Fibroblast of the aortic adventitia (primary cell): ENCODE measurements around the gene ARL2BP. TPM values are rescaled to one million over a fixed set of nuclear protein-coding genes. Genes with fewer than 3 reads are reported as not detected.

ENCODE experiments used
- DNase-seq: peaks from one replicate; pipeline ENCODE4 v3.0.0-alpha.2; 2010; ENCODE audit warnings: low read depth
- H3K4me3 ChIP-seq: 2 replicates; pipeline ENCODE4 v1.5.1; 2011; ENCODE audit warnings: low read depth, mild to moderate bottlenecking, control low read depth, low read length, moderate library complexity
- total RNA-seq: library from RNA; depleted of rRNA; stranded (reverse); fragments of >200 nt; gene quantifications from 2 replicates; pipeline ENCODE4 v1.2.3, GENCODE V29; 2012; ENCODE audit warnings: low replicate concordance
- TF ChIP-seq, protein P1 (sequence below): IDR thresholded peaks from 2 replicates; pipeline ENCODE4 v1.5.1; 2011; ENCODE audit warnings: mild to moderate bottlenecking, low read length, control low read depth, inconsistent platforms; ENCODE audit not compliant: insufficient read depth

ARL2BP gene
- total RNA-seq, 1 donor, result 127 TPM

DNA sequence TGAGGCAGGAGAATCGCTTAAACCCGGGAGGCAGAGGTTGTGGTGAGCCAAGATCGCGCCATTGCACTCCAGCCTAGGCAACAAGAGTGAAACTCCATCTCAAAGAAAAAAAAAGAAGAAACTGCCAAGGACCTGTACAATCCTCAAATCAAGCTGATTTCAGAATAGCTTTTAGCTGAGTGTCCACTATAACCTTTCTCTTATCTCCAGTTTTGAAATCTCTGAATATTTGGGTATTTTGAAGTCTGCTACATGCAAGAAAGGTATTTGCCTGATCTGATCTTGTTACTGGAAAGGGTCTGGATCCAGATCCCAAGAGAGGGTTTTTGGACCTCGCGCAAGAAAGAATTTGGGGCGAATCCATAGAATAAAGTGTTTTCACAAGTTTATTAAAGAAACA, 19.1 kb upstream of the ARL2BP start:
- H3K4me3 ChIP-seq, result no peak overlapping the region
- TF ChIP-seq, protein P1, sequence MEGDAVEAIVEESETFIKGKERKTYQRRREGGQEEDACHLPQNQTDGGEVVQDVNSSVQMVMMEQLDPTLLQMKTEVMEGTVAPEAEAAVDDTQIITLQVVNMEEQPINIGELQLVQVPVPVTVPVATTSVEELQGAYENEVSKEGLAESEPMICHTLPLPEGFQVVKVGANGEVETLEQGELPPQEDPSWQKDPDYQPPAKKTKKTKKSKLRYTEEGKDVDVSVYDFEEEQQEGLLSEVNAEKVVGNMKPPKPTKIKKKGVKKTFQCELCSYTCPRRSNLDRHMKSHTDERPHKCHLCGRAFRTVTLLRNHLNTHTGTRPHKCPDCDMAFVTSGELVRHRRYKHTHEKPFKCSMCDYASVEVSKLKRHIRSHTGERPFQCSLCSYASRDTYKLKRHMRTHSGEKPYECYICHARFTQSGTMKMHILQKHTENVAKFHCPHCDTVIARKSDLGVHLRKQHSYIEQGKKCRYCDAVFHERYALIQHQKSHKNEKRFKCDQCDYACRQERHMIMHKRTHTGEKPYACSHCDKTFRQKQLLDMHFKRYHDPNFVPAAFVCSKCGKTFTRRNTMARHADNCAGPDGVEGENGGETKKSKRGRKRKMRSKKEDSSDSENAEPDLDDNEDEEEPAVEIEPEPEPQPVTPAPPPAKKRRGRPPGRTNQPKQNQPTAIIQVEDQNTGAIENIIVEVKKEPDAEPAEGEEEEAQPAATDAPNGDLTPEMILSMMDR, result no peak
- no peak for DNase-seq

GRCh38 chr16:57226701-57227621, 18.1 kb upstream of the ARL2BP start:
- no peak for DNase-seq
- H3K4me3 ChIP-seq, result no peak overlapping the region
- TF ChIP-seq, protein P1, result no peak

DNA sequence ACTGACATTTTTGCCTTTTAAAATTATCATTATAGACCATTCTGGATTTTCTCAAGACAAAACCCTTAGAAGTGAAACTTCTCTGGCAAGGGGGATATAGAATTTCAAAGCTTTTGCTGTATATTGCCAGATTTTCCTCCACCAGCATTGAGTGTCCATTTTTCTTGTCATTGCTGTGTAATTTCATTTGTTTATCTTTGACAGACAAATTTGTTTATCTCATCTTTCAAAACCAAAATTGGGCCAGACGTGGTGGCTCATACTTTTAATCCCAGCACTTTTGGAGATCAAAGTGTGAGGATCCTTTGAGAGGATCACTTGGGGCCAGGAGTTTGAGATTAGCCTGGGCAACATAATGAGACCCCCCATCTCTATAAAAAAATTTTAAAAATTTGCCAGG, 16.0 kb upstream of the ARL2BP start:
- no peak for DNase-seq
- no peak overlapping the region for H3K4me3 ChIP-seq
- TF ChIP-seq, protein P1, result no peak

DNA sequence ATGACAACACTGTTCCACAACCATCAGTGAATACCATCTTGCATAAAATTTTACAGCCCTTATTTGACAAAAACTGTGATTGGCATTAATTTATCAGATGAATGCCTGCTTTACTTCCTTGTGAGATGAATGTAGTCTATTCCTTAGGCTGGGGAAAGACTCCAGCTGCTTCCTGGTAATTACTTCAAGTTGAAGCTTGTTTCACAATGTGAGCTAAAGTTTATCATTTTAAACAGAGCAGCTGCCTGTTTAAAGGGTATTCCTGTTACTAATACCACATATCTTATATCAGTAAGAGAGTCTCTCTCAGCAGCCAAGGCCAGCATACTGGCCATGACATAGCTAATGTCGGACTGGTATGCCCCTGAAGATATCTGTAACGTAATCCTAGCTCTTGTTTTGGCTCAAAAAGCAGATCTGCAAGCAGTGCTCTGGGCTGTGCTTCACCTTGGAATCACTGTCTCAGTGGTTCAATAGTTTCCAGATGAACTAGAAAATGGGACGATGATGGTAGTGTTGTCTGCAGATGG, 13.2 kb upstream of the ARL2BP start:
- no peak overlapping the region for H3K4me3 ChIP-seq
- no peak for DNase-seq
- TF ChIP-seq, protein P1, result no peak

DNA sequence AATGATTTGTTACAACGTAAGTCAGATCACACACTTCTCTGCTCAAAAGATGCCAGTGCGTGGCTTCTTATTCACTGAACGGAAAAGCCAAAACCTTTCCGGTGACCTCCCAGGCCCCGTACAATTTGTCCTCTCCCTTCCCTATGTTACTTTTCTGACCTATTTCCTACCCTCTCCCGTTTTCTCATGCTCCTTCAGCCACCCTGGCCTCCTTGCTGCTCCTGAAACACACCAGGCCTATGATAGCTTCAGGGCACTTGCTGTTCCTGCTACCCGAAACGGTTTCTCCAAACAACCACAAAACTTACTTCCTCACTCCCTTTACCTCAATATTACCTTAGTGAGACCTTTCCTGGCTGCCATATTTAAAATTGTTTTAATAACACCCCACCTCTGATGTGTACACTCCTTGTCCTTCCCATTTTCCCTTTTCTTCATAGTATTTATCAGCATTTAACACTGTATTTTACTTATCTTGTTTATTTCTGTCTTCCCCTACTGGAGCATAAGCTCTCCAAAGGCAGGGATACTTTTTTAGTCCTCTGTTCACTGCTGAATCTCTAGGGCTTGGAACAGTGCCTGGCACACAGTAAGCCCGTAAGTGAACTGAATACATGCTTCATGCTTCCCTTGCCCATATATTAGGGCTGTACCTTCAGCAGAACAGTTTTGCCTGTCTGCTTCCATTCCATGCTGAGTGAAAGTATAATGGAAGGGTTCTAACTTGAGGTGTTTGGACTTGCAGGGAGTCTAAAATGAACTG, 10.9 kb upstream of the ARL2BP start:
- H3K4me3 ChIP-seq, result no peak overlapping the region
- DNase-seq, result no peak
- TF ChIP-seq, protein P1, result no peak

DNA sequence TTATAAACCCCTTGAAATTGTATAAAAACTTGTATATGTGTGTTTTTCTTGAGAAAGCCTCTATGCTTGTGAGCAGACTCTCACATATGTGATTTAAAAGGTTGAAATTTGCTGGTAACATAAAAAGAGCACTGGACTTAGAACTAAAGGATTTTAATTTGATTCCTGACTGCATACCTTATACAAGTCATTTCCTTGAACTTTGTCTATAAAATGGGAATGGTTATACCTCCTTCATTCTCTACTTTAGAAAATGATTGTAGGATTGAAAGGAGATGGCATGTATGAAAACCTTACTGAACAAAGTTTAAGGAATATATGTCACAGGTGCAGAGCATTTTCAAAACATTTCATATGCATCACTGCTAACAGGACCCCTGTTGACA, 10.4 kb upstream of the ARL2BP start:
- H3K4me3 ChIP-seq, result no peak overlapping the region
- TF ChIP-seq, protein P1, result no peak
- DNase-seq, result no peak
